RPMI7951 (cell line): Measurements from ENCODE around the gene SERGEF. TPM values are rescaled to one million over a fixed set of nuclear protein-coding genes. Genes with fewer than 3 reads are reported as not detected.
"Not testable (repeated sequence)": the region's sequence is repeated elsewhere in the genome, so short reads cannot be mapped to it uniquely, and the experiment has no call there.

Experiments used
- DNase-seq: peaks from one replicate; pipeline ENCODE4 v3.0.0-alpha.2; 2012; ENCODE audit warnings: low read depth
- total RNA-seq: library from RNA; depleted of rRNA; stranded (reverse); fragments of >200 nt; shearing (Covaris generic); gene quantifications from 2 replicates; pipeline ENCODE4 v1.2.3, GENCODE V29; 2014

Gene SERGEF
- total RNA-seq, 1 experiment from 2014 or later, result 15.6 TPM

DNA sequence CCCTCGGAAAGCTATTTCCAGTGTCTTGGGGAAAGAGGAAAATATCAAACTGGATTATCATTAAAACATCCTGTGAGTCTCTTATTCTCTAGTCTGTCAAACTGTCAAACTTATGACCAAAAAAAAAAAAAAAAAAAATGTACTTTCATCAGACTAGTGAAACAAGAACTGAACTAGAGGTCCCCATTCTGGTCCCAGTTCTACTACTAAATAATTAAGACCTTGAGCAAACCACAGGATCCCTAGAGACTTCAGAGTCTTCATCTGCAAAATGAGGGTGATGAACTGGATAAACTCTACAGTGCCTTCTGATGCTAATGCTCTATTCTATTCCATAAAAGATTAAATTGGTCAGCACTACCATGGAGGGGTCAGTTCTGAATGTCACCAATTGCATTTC, 105.8 kb downstream of the SERGEF start:
- no peak for DNase-seq

DNA sequence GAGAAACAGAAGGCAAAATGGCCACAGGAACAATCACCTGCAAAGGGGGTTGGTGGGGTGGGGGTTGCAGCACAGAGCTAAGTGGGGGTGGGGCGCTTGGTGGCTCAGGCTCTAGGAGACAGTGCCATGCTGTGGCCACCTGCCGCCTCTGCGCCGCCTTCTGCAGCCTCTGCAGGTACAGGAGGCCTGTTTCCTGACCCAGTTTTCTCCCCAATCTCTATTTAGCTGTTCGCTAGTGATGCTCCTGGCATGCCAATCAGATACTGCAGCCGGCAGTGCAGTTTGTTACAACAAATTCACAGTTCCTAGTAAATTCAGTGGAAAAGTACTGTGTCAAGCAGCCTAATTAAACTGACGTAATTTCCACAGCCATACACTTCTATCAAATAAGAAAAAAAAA, 106.4 kb downstream of the SERGEF start:
- DNase-seq, result no peak

DNA sequence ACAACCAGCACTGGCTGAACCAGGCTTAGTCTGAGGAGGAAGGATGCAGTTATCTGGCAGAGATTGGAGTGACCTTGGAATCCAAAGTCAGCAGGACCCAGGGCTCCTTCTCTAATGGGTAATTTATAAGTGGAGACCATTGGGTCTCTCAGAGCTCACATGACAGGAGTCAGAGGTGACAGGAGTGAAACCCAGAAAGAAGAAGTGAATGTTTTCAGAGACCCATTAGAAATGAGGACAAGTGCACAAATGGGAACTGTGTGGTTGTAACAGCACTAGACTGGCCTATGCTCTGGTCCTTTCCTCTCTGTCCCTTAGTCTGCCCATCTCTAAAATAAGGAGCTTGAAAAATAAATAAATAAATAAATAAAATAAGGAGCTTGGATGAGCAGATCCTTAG, 107.4 kb downstream of the SERGEF start:
- no peak for DNase-seq

DNA sequence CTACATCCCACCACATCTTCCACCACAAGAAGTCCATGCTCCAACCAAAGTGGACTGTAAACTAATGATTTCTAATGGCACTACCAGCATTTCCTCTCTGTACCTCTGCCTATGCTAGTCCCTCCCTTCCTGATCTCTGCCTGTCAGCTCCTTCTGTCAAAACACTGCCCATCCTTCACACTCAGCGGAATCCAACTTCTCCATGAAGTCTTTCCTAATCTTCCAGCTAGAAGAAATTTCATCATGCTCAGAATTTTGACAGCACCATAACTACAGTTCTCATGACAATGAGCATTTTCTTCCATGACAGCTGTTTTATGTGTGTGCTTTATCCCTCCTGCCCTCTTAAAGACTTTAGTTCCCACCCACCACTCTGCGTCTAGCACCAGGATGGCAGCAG, 111.4 kb downstream of the SERGEF start:
- DNase-seq, result no peak

DNA sequence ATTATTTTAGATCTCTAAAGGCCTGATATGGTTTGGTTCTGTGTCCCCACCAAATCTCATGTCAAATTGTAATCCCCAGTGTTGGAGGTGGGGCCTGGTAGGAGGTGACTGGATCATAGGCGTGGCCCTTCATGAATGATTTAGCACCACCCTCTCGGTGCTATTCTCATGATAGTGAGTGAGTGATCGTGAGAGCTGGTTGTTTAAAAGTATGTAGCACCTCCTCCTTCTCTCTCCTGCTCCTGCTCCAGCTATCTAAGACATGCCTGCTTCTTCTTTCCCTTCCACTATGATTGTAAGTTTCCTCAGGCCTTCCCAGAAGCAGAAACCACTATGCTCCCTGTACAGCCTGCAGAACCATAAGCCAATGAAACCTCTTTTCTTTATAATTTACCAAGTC, 114.1 kb downstream of the SERGEF start:
- DNase-seq, result peak; percentile 8

DNA sequence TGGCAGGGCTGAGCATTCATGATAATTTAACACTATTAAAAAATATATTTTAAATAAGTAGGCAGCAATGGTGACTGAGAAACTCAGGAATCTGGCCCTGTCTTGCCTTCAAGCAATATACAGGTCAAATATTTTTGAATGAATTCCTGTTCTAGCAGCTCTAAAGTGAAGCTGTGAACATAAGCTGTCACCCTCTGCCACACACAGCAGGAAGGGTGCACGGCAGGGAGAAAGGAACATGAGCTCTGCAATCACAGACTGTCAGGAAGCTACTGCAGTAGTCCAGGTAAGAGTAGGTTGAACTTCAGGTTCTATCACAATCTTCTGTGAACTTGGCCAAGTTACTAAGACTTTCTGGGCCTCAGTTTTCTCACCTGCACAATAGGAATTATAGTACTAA, 114.8 kb downstream of the SERGEF start:
- DNase-seq, result no peak

DNA sequence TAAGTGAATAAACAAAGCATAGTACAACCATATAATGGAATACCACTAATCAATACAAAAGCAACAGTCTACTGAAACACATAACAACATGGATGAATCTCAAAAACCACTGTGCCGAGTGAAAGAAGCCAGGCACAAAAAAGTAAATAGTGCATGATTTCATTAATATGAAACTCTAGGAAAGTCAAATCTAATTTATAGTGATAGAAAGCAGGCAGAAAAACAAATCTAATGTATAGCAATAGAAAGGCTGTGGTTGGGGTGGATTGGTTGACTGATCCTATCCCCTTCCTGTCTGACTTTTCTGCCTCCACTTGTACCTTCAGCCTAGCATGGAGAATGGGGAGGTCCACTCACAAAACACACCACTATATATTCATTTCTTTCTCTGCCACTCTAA, 115.4 kb downstream of the SERGEF start:
- DNase-seq, result no peak

DNA sequence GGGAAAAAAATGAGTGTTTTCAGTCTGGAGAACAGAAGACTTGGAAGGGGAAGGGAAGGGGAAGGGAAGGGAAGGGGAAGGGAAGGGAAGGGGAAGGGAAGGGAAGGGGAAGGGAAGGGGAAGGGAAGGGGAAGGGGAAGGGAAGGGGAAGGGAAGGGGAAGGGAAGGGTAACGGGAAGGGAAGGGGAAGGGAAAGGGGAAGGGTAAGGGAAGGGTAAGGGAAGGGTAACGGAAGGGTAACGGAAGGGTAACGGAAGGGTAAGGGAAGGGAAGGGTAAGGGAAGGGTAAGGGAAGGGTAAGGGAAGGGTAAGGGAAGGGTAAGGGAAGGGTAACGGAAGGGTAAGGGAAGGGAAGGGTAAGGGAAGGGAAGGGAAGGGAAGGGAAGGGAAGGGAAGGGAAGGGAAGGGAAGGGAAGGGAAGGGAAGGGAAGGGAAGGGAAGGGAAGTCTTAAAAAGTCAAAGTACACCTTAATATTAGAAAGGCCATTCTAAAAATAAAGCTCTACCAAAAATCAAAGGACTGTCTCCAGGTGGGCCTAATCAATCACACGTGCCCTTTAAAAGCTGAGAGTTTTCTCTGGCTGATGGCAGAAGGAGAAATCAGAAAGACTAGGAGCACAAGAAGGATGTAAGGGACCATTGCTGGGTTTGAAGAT, 116.2 kb downstream of the SERGEF start:
- DNase-seq, result not testable (repeated sequence)

DNA sequence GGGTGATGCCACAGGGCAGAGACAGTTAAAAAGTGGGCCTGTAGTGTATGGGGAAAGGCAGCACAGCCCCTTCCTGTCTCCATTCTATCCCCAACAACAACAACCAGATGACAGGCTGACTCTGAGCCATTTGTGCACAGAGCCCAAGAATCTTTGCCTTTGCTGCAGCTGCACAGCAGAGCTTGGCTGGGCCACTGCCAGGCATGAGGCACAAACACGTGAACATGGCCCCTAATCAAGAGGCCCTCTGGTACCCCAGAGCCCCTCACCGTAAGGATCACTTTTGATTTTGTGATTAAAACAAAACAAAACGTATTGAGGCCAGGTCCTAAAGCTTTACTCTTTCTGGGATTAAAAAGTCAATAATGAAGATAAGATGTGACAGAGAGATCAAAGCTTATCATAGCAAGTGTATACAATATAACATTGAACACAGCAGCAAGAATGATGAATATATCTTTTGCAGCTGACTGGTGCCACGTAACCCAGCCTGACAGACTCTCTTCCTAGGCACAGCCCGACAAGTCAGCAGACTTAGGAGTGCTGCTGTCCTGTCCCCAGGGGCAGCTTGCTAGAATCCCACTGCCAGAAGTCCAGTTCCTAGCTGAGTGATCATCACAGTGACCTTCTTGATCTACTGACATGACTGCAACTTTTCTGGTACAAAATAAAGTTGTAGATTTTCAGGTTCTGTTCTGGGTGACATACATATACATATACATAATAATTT, 117.8 kb downstream of the SERGEF start:
- no peak for DNase-seq

DNA sequence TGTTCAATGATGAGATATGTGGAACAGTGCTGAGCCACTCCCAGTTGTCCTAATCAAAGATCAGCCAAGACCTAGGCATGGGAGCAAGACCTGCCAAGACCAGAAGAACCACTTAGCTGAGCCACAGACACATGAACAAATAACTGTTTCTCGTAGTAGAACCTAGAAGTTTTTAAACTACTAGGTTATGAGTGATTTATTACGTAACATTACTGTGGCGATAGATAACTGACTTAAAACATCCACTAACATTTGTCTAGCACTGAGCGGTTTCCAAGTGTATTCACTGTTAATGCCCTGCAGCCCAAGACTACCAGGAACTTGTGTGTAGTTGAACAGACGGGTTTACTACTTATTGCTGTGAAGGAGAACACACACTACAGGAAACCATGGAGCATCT, 120.4 kb downstream of the SERGEF start:
- DNase-seq, result no peak

DNA sequence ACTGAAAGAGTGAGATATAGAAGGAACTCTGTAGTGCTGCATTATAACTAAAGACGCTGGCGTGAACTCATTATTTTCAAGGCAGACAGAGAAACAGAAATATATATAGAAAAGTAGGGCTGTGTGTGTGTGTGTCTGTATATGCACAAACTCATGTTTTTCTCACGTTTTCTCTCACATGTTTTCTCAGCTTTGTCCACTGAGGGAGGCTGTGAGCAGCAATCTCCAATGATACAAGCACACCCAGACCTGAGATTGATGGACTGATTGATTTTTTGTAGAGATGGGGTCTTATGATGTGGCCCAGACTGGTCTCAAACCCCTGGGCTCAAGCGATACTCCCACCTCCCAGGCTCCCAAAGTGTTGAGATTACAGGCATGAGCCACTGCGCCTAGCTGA, 122.5 kb downstream of the SERGEF start:
- no peak for DNase-seq

DNA sequence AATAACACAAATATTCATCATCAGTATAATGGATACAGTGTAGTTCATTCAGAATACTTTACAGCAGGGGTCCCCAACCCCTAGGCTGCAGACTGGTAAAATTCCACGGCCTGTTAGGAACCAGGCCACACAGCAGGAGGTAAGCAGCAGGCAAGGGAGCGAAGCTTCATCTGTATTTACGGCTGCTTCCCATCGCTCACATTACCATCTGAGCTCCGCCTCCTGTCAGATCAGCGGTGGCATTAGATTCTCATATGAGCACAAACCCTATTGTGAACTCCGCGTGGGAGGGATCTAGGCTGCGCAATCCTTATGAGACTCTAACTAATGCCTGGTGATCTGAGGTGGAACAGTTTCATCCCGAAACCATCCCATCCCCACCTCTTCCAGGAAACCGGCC, 125.1 kb downstream of the SERGEF start:
- no peak for DNase-seq

DNA sequence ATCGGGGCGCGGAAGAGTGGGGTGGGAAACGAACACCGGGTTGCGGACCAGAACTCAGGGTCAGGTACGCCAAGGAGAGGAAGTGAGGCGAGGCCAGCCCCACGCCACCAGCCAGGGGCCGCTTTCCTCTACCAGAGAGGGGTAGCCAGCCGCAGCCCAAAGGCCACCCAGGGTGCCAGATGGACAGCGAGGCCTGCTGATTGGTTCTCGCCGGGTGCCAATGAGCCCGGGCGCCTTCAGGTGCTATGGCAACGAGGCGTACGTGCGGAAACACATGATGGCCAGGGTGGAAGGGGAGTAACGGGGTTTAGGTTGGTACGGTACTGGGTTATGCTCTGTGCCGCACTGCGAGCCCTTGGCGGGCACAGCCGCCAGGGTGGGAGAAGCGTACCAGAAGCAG, 128.9 kb downstream of the SERGEF start:
- no peak for DNase-seq

DNA sequence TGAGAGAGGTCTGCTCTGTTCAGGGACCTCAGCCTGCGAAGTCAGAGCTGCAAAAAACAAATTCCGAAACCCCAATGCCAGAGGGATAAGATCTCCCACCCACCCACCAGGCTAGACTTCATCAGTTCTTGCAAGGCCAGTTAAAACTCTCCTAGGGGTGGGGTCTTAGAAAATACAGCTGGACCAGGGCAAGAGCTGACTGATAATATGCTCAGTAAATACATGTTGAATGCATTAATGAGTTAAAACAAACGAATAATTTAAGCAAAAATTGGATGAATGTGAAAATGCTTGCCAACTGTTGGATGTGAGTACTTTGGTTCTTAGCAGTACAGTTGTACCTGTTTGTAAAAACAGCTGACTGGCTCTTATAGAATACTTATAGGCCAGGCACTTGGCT, 129.8 kb downstream of the SERGEF start:
- no peak for DNase-seq

DNA sequence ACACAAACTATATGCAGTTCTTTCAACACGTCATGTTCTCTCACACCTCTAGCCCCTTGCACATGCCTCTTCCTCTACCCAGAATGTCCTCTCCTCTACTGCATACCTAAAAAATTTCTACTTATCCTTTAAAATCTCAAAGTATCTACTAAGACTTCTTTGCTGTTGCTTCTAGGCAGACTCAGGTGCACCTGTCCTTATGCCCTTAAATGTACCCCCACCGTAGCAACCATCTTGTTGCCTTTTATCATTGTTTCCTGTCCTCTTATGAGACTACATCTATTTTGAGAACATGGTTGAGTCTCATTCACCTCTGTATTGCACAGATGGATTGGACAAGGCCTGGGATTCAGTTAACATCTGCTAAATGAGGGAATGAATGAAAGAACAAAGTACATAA, 134.1 kb downstream of the SERGEF start:
- DNase-seq, result no peak

DNA sequence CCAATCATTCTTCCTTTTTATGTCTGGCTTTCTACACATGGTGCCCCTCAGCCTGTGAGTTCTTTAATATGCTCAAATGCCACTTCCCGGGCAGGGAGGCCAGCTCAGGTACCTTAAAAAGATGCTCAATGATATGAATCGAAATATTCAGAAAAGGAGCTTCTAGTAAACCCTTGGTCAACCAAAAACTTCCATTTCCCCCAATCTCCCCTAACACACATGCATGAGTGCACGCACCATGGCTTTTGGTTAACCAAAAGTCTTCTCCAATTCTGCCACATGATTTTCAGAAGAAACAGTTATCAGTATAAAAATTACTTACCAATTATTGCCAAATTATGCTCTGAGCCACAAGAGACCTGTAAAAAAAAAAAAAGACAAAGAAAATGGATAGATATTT, 135.0 kb downstream of the SERGEF start:
- DNase-seq, result no peak

DNA sequence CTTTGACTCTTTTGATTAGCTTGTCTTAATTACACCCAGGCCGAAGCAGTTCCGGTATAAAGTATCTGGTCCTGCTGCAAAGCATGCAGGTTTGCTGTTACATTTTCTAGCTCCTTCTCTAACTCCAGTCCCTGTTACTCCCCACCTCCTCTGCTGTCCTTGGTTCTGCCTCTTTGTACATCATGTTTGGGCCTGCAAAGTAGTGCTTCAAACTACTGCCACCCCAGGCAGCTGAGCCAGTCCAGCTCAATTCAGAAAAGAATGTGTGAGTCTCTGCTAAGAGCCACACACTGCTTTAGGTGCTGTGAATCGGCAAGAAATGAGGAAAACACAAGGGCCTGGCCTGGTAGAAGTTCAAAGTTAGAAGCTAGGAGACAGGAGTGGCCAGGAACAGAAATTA, 136.0 kb downstream of the SERGEF start:
- no peak for DNase-seq

DNA sequence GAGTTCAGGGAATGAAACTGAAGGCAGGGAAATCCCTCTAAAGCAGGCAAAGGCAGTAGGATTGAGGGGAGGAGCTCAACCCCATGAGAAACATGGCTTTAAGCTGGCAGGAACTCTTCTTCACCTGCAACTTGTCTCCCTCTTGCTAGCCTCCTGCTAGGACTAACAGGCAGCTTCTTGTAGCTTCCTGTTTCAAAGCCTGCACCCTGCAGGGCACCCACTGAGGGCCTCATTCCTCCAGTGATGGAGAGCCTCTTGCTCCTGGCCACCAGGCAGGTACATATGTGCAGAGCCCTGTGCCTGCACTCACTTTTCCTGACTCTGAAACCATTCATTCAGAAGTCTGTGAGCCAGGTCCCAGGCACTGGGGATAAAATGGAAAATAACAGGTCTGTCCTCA, 137.0 kb downstream of the SERGEF start:
- DNase-seq, result no peak

DNA sequence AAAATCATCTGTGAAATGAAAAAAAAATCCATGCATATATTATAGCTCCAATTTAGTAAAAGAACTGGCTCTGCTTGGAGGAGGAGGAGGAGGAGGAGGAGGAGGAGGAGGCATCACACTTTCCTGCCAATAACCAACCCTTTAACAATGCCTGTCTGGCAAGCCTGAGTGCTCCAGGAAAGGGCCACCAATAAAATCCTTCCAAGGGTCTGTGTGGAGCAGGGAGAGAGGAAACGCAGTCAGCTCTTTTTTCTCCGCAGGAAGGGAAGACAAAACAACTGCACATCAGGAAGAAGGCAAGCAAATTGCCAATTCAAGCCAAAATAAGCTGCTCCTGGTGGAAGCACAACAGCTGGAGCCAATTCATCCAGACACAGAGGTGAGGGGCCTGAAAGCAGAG, 139.3 kb downstream of the SERGEF start:
- DNase-seq, result no peak

DNA sequence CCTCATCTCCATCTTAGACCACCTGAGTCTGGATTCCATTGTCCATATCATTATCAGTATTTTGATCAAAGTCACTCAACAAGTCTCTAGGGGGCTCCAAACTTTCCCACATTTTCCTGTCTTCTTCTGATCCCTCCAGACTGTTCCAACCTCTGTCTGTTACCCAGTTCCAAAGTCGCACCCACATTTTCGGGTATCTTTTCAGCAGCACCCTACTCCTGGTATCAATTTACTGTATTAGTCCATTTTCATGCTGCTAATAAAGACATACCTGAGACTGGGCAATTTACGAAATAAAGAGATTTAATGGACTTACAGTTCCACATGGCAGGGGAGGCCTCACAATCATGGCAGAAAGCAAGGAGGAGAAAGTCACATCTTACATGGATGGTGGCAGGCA, 144.4 kb downstream of the SERGEF start:
- DNase-seq, result not testable (repeated sequence)

DNA sequence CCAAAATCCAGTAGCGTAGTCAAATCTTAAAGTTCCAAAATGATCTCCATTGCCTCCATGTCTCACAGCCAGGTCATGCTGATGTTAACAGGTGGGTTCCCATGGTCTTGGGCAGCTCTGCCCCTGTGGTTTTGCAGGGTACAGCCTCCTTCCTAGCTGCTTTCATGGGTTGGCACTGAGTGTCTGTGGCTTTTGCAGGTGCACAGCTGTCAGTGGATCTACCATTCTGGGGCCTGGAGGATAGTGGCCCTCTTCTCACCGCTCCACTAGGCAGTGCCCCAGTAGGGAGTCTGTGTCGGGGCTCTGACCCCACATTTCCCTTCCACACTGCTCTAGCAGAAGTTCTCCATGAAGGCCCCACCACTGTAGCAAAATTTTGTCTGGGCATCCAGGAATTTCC, 145.5 kb downstream of the SERGEF start:
- DNase-seq, result no peak

DNA sequence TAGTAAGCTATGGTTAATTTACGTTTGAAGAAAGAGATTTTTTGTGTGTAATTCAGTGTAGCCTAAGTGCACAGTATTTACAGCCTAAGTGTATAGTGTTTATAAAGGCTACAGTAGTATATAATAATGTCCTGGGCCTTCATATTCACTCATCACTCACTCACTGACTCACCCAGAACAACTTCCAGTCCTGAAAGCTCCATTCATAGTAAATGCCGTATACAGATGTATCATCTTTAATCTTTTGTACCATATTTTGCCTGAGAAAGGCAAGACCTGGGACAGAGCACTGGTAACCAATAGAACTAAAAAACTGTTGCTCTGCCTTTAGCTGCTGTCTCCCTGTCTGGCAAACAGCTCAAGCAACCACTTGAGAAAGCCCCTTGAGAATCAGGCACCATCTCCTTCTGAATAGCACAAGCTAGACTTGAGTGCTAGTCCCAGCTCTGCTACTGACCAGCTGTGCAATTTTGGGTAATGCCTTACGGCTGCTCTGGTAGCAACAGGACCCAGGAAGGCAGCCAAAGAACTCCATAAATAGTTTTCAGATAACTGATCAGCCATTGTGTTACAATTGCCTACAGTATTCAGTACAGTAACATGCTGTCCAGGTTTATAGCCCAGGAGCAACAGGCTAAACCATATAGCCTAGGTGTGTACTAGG, 146.9 kb downstream of the SERGEF start:
- DNase-seq, result peak; percentile 9

DNA sequence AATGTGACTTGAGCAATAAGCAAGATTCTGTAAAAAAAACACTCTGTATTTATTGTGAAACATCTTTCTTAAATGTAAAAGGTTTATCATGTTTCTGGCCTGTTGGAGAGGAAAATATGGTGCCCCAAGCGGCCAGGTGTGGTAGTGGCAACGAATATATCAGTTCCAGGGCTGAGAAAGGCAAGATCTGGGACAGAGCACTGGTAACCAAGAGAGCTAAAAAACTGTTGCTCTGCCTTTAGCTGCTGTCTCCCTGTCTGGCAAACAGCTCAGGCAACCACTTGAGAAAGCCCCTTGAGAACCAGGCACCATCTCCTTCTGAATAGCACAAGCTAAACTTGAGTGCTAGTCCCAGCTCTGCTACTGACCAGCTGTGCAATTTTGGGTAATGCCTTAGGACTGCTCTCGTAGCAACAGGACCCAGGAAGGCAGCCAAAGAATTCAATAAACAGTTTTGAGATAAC, 148.3 kb downstream of the SERGEF start:
- DNase-seq, result no peak
